ENCODE results near the gene LDB2.

DNA sequence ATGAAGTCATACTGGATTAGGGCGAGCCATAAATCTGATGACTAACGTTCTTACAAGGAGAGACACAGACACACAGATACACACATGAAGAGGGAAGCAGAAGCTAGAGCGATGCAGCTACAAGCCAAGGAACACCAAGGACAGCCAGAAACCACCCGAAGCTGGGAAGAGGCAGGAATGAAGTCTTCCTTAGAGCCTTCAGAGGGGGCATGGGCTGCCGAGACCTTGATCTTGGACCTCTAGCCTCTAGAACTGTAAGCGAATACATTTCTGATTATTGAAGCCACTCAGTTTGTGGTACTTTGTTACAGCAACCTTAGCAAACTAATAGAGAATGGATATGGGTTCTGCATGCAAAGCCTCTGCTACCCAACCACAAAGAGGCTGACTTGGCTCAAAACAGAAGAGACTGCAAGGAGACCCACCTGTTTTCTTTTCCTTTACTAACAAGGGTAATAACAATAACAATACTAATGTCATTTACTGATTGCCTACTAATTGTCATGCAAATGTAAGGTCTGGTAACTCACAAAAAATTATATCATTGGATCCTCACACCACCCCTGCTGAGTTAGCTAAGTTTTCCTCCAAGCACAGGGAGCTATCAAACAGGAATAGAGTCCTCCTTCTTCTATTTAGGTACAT, 10.1 kb upstream of the LDB2 start:
- TF ChIP-seq, protein P1, sequence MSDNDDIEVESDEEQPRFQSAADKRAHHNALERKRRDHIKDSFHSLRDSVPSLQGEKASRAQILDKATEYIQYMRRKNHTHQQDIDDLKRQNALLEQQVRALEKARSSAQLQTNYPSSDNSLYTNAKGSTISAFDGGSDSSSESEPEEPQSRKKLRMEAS (IDR thresholded peaks at IDR 0.05; ENCODE audit: low read depth, low read length), result no peak
- TF ChIP-seq POLR2A (IDR thresholded peaks at IDR 0.05; ENCODE audit: extremely low read depth, insufficient read length), result no peak
